Stimulated activated memory B cell treated with anti-CD40 and anti-IgM and Interleukin-4, amounts not matched to agents 10 μg/mL and 1 μg/mL and 100 μg/mL, for 72 hours (primary cell): ENCODE data around the gene NPAS3.

Experiments used
- ATAC-seq: fragments of 150-1000 bp; cut with Tn5 transposase; 2 replicates; pipeline ENCODE4 v1.10.0; 2021
- H3K27ac Mint-ChIP-seq: one replicate; pipeline ENCODE4 v1.8.0; 2022; ENCODE audit warnings: mild to moderate bottlenecking, mixed read lengths
- H3K27me3 Mint-ChIP-seq: one replicate; pipeline ENCODE4 v1.8.0; 2022; ENCODE audit warnings: mixed read lengths
- H3K36me3 Mint-ChIP-seq: one replicate; pipeline ENCODE4 v1.8.0; 2022; ENCODE audit warnings: mixed read lengths
- H3K4me1 Mint-ChIP-seq: one replicate; pipeline ENCODE4 v1.8.0; 2022; ENCODE audit warnings: mixed read lengths
- H3K4me3 Mint-ChIP-seq: one replicate; pipeline ENCODE4 v1.8.0; 2022; ENCODE audit warnings: mild to moderate bottlenecking, moderate library complexity, mixed read lengths
- H3K9me3 Mint-ChIP-seq: one replicate; pipeline ENCODE4 v1.8.0; 2022; ENCODE audit warnings: mixed read lengths

The NPAS3 gene

GRCh38 chr14:33834466-33835260, 896.0 kb downstream of the NPAS3 start:
- no peaks in the 10 kb centered on the region for H3K36me3 Mint-ChIP-seq
- peaks cover 9% of the 10 kb centered on the region for H3K9me3 Mint-ChIP-seq
- ATAC-seq: no peak
- no peak overlapping the region for H3K4me3 Mint-ChIP-seq
- H3K27ac Mint-ChIP-seq: no peak overlapping the region
- no peaks in the 10 kb centered on the region for H3K27me3 Mint-ChIP-seq
- no peaks in the 10 kb centered on the region for H3K4me1 Mint-ChIP-seq

DNA sequence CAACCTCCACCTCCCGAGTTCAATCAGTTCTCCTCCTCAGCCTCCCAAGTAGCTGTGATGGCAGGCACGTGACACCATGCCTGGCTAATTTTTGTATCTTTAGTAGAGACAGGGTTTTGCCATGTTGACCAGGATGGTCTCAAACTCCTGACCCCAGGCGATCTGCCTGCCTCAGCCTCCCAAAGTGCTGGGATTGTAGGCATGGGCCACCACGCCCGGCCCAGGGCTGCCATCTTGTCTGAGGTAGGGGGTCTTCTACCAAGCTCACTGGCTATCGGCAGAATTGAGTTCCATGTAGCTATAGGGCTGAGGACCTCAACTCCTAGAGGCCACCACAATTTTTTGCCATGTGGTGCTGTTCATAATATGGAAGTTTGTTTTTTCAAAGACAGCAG, 896.6 kb downstream of the NPAS3 start:
- no peak overlapping the region for H3K27ac Mint-ChIP-seq
- peaks cover 9% of the 10 kb centered on the region for H3K9me3 Mint-ChIP-seq
- no peak for ATAC-seq
- no peaks in the 10 kb centered on the region for H3K27me3 Mint-ChIP-seq
- no peaks in the 10 kb centered on the region for H3K36me3 Mint-ChIP-seq
- no peak overlapping the region for H3K4me3 Mint-ChIP-seq
- no peaks in the 10 kb centered on the region for H3K4me1 Mint-ChIP-seq

GRCh38 chr14:33835677-33836076, 897.0 kb downstream of the NPAS3 start:
- no peak for ATAC-seq
- no peaks in the 10 kb centered on the region for H3K27me3 Mint-ChIP-seq
- no peaks in the 10 kb centered on the region for H3K4me1 Mint-ChIP-seq
- no peaks in the 10 kb centered on the region for H3K36me3 Mint-ChIP-seq
- H3K27ac Mint-ChIP-seq: no peak overlapping the region
- H3K9me3 Mint-ChIP-seq: peaks cover 9% of the 10 kb centered on the region
- no peak overlapping the region for H3K4me3 Mint-ChIP-seq

DNA sequence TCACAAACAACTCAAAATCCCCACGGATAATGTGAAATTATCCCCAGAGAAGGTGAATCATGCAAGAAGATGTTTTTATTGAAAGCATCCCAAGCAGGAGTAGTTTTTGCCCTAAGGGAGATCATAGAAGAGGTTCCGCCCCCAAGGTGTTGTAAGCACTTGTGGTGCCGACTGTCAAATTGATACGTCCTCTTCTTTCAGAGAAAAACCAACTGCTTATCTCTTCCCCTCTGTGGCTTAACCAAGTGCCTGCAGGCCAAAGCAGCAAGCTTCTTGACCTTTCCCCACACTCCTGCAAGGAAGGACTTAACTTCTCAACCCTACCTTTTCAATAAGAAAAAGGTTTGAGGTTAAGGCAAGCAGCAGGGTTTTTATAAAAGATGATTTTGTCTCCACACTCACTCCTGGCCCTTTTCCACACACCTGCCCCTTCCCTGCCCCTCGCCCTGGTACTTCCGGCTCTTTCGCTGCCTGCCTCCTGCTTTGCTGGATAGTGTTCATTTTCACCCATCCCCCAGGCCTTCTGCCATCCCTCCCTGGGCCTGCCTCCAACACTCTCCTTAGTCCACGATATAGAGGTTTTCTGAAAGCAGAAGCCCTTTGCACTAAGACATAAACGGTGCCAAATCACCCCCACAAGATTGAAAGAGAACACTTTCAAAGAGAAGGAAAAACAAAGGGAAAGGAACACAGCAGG, 897.7 kb downstream of the NPAS3 start:
- no peak overlapping the region for H3K27ac Mint-ChIP-seq
- no peak for ATAC-seq

GRCh38 chr14:33836900-33837577, 898.4 kb downstream of the NPAS3 start:
- Mint-ChIP-seq H3K9me3 (peaks cover 9% of the 10 kb centered on the region), H3K36me3 (no peaks in the 10 kb centered on the region), H3K4me1 (no peaks in the 10 kb centered on the region), H3K27me3 (no peaks in the 10 kb centered on the region), H3K4me3 (no peak overlapping the region), H3K27ac (no peak overlapping the region)
- no peak for ATAC-seq

More for the DNA sequence above, 897.7 kb downstream of the NPAS3 start:
- H3K4me3 Mint-ChIP-seq: no peak overlapping the region
- no peaks in the 10 kb centered on the region for H3K4me1 Mint-ChIP-seq
- no peaks in the 10 kb centered on the region for H3K27me3 Mint-ChIP-seq
- H3K36me3 Mint-ChIP-seq: no peaks in the 10 kb centered on the region
- peaks cover 9% of the 10 kb centered on the region for H3K9me3 Mint-ChIP-seq

DNA sequence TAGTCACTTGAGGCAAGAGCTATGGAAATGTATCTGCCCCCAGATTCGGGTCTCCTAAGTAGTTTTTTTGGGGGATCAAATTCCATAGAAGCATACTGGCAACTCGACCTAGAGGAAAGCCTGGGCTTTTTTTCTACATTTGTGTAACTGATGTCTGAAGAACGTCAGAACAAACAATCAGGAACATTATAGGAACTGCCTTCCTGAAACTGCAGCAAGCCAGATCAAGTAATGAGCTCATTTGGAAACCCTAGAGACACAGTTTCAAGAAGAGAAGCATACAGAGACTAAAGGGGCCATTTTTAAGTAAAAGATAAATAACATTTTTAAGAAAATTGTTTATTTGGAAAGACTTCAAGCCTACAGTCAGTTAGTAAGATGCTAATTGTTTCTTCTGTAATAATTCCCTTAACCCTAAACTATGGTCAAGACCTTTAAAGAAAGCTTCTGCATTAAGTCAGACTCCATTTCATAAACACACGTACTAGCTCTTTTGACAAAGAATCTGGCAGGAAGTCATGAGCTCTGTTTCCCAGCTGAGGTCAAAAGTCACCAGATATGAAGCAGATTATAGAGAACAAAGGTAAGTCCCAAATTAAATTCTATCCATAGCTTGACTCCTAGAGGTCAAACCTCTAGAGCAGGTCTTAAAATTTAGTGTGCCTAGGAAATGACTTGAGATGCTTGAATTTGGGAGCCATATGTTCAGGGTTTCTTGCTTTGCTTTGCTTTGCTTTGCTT, 899.4 kb downstream of the NPAS3 start:
- H3K27ac Mint-ChIP-seq: no peak overlapping the region
- H3K36me3 Mint-ChIP-seq: no peaks in the 10 kb centered on the region
- H3K4me3 Mint-ChIP-seq: no peak overlapping the region
- ATAC-seq: no peak
- peaks cover 6% of the 10 kb centered on the region for H3K9me3 Mint-ChIP-seq
- no peaks in the 10 kb centered on the region for H3K4me1 Mint-ChIP-seq
- no peaks in the 10 kb centered on the region for H3K27me3 Mint-ChIP-seq

DNA sequence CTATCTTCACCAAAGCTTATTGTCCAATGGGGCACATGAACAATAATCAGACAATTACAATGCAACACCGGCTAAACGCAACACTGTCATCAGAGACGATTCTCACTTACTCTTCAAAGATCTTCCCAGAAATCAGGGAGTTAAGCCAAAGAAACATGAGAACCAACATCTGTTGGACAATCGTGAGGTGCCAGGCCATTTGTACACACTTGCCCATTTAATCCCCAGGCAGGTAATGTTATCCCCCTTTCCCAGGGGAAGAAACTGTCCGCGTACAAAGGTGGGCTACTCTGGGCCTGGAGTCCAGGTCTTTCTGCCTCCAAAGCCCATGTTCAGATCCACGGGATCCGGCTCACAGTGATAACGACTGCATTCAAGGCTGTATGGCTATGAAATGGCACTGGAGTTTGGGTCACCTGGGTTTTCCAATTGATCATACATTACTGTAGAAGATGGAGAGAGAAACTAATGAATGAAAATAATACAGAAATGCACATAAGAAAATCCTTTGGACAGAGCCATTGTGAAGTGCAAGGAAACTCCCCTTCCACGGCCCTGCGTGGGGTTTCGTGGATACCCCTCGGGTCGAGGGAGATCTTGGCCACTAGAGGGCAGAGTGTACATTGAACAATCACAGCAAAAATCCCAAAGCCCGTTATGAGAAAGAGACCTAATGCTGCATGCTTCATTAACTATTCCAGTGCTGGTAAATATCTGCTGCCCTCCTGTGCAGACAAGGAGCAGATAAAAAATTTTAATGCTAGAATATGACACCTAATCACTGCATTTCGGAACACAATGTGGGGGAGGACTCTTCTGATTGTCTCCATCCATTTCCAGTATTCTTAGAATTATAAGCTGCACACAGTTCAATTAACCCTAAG, 900.8 kb downstream of the NPAS3 start:
- Mint-ChIP-seq H3K4me1 (no peaks in the 10 kb centered on the region), H3K9me3 (no peaks in the 10 kb centered on the region), H3K36me3 (no peaks in the 10 kb centered on the region), H3K4me3 (no peak overlapping the region), H3K27ac (no peak overlapping the region), H3K27me3 (no peaks in the 10 kb centered on the region)
- ATAC-seq: no peak

GRCh38 chr14:33840797-33841196, 902.1 kb downstream of the NPAS3 start:
- Mint-ChIP-seq H3K36me3 (no peaks in the 10 kb centered on the region), H3K27ac (no peak overlapping the region), H3K27me3 (no peaks in the 10 kb centered on the region), H3K9me3 (no peaks in the 10 kb centered on the region), H3K4me1 (no peaks in the 10 kb centered on the region), H3K4me3 (no peak overlapping the region)
- no peak for ATAC-seq

- no peak for ATAC-seq
These were observed 903.6 kb downstream of the NPAS3 start for GRCh38 chr14:33842299-33842698.

GRCh38 chr14:33844118-33844517, 905.4 kb downstream of the NPAS3 start:
- no peak for ATAC-seq
- no peaks in the 10 kb centered on the region for H3K27me3 Mint-ChIP-seq
- H3K27ac Mint-ChIP-seq: no peak overlapping the region

More at GRCh38 chr14:33842299-33842698, 903.6 kb downstream of the NPAS3 start:
- H3K27me3 Mint-ChIP-seq: no peaks in the 10 kb centered on the region
- no peak overlapping the region for H3K27ac Mint-ChIP-seq
- H3K36me3 Mint-ChIP-seq: no peaks in the 10 kb centered on the region
- no peaks in the 10 kb centered on the region for H3K4me1 Mint-ChIP-seq
- H3K4me3 Mint-ChIP-seq: no peak overlapping the region
- H3K9me3 Mint-ChIP-seq: peaks cover 5% of the 10 kb centered on the region

GRCh38 chr14:33846100-33846824, 907.6 kb downstream of the NPAS3 start:
- ATAC-seq: no peak
- Mint-ChIP-seq H3K9me3 (peaks cover 5% of the 10 kb centered on the region), H3K27me3 (no peaks in the 10 kb centered on the region), H3K36me3 (no peaks in the 10 kb centered on the region), H3K4me1 (no peaks in the 10 kb centered on the region), H3K27ac (no peak overlapping the region), H3K4me3 (no peak overlapping the region)

More at GRCh38 chr14:33844118-33844517, 905.4 kb downstream of the NPAS3 start:
- peaks cover 5% of the 10 kb centered on the region for H3K9me3 Mint-ChIP-seq
- no peaks in the 10 kb centered on the region for H3K4me1 Mint-ChIP-seq
- H3K36me3 Mint-ChIP-seq: no peaks in the 10 kb centered on the region
- H3K4me3 Mint-ChIP-seq: no peak overlapping the region

DNA sequence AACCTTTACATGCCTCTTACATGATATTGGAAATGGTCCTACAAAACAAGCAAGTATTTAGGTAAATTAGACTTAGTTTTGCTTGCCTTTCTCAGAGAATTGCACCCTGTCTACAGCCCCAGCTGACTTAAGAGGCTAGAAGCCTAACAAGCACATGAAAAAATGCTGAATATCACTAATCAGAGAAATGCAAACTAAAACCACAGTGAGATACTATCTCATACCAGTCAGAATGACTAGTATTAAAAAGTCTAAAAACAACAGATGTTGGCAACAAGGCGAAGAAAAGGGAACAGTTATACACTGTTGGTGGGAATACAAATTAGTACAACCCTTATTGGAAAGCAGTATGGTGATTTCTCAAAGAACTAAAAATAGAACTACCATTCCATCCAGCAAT, 908.4 kb downstream of the NPAS3 start:
- Mint-ChIP-seq H3K4me3 (no peak overlapping the region), H3K9me3 (peaks cover 5% of the 10 kb centered on the region), H3K36me3 (no peaks in the 10 kb centered on the region), H3K27me3 (no peaks in the 10 kb centered on the region), H3K4me1 (no peaks in the 10 kb centered on the region), H3K27ac (no peak overlapping the region)
- no peak for ATAC-seq

- no peaks in the 10 kb centered on the region for H3K4me1 Mint-ChIP-seq
- H3K27me3 Mint-ChIP-seq: no peaks in the 10 kb centered on the region
- no peak overlapping the region for H3K4me3 Mint-ChIP-seq
- ATAC-seq: no peak
- H3K9me3 Mint-ChIP-seq: peaks cover 5% of the 10 kb centered on the region
- H3K27ac Mint-ChIP-seq: no peak overlapping the region
- no peaks in the 10 kb centered on the region for H3K36me3 Mint-ChIP-seq
These were observed 909.3 kb downstream of the NPAS3 start for GRCh38 chr14:33848009-33848408.
